Kidney (tissue), 14 donors: Measurements from ENCODE around the gene TCP11L2. TPM values are rescaled to one million over a fixed set of nuclear protein-coding genes. Genes with fewer than 3 reads are reported as not detected.

Experiments
- DNase-seq, 5 donors: peaks; one replicate each; pipeline ENCODE4 v3.0.0-alpha.2; 2013 to 2020
- FAIRE-seq: peaks from 2 replicates; lab custom pipeline; 2012; peaks lifted over from hg19 to GRCh38; lab: Jason Lieb, UNC
- H3K27ac ChIP-seq, 2 donors: one replicate each; pipeline ENCODE4 v1.7.0; 2013; ENCODE audit warnings: low read depth in 2 of 2, low read length in 2 of 2, inconsistent platforms in 1 of 2
- H3K27me3 ChIP-seq: one replicate; pipeline ENCODE4 v1.7.1; 2013; ENCODE audit warnings: low read length, inconsistent platforms; ENCODE audit not compliant: control insufficient read depth, insufficient read depth
- H3K36me3 ChIP-seq, 3 donors: one replicate each; pipeline versions ENCODE4 v1.7.0 to v1.7.1; 2013; ENCODE audit warnings: low read length in 3 of 3, control low read depth in 1 of 3, inconsistent platforms in 1 of 3; ENCODE audit not compliant: insufficient read depth in 3 of 3, control insufficient read depth in 2 of 3
- H3K4me1 ChIP-seq, 3 donors: one replicate each; pipeline versions ENCODE4 v1.7.0 to v1.7.1; 2013; ENCODE audit warnings: low read length in 3 of 3, inconsistent platforms in 1 of 3, low read depth in 1 of 3; ENCODE audit not compliant: control insufficient read depth in 2 of 3, insufficient read depth in 2 of 3
- H3K4me3 ChIP-seq, 3 donors: one replicate each; pipeline versions ENCODE4 v1.7.0 to v1.8.1; 2013; ENCODE audit warnings: low read length in 3 of 3, control low read depth in 1 of 3, inconsistent platforms in 1 of 3
- H3K9ac ChIP-seq, 3 donors: one replicate each; pipeline versions ENCODE4 v1.7.0 to v1.7.1; 2013; ENCODE audit warnings: low read length in 3 of 3, control low read depth in 1 of 3, inconsistent platforms in 1 of 3
- H3K9me3 ChIP-seq, 3 donors: one replicate each; pipeline versions ENCODE4 v1.7.0 to v1.7.1; 2013; ENCODE audit warnings: low read length in 3 of 3, control low read depth in 1 of 3, inconsistent platforms in 1 of 3; ENCODE audit not compliant: control insufficient read depth in 2 of 3, insufficient read depth in 1 of 3
- intact Hi-C: fragments of 100-400 bp; cut with DNase I; formaldehyde crosslinking; loops from one replicate; pipeline ENCODE4 v1.11.1; 2022
- polyA plus RNA-seq: library from polyadenylated mRNA; stranded (reverse); fragments of 350-450 nt; fragmentation: Illumina TruSeq; extraction: RNeasy Lipid Tissue Mini Kit (QIAGEN cat#74804); gene quantifications from one replicate; pipeline ENCODE4 v1.2.3, GENCODE V29; 2014; ENCODE audit warnings: low read depth, low replicate concordance; ENCODE audit not compliant: insufficient read depth
- total RNA-seq: library from RNA; stranded (reverse); fragmentation: NEBNext Ultra II Directional; extraction: Animal tissue kit (Norgen Biotek cat#: 25700); gene quantifications from one replicate; pipeline ENCODE4 v1.2.1, GENCODE V29; 2021
- TF ChIP-seq, protein P1 (sequence below): IDR thresholded peaks from 3 replicates; pipeline ENCODE4 v1.5.1; 2012; ENCODE audit warnings: mild to moderate bottlenecking, moderate library complexity, borderline replicate concordance; ENCODE audit not compliant: insufficient read depth; ENCODE audit errors: extremely low read depth
- donor health status: control.
- donor health status: control.
- donor health status: control.
- donor health status: control.
- donor health status: control.
- donor health status: DM: yes; HTN: yes; CAD: no.
- donor health status: Normal renal cell carcinoma (clear cell type).

TCP11L2 gene
- total and polyA plus RNA-seq, 2 donors from 2014 or later, result 2.3 to 34.5 TPM

DNA sequence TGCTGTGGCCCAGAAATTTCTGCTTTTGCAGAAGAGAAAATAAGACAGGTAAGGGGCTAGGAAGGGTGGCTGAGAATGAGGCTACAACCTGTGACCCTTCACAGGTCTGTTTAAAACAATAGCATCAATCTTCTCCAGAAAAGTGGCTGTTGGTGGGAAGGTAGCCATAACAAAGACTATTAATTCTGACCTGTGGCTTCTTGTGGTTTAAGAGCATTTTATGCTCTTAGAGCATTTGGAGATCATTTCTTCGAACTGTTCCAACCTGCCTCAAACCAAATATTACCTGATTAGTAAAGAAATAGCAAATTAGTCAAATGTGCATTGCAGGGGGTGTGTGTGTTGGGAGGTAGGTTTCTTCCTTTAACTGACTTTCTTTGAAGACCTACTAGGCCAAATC is 15.2 kb upstream of the TCP11L2 start:
- no peaks in the 10 kb centered on the region for H3K4me1 ChIP-seq
- FAIRE-seq, result no peak
- no peaks in the 10 kb centered on the region for H3K9me3 ChIP-seq
- intact Hi-C loops, result loop anchor here (10.0 kb wide), 1 partner anchor 53 kb away; no protein-coding TSS in a partner anchor
- H3K9ac ChIP-seq, result no peak overlapping the region
- no peaks in the 10 kb centered on the region for H3K36me3 ChIP-seq
- no peak overlapping the region for H3K4me3 ChIP-seq
- TF ChIP-seq, protein P1, sequence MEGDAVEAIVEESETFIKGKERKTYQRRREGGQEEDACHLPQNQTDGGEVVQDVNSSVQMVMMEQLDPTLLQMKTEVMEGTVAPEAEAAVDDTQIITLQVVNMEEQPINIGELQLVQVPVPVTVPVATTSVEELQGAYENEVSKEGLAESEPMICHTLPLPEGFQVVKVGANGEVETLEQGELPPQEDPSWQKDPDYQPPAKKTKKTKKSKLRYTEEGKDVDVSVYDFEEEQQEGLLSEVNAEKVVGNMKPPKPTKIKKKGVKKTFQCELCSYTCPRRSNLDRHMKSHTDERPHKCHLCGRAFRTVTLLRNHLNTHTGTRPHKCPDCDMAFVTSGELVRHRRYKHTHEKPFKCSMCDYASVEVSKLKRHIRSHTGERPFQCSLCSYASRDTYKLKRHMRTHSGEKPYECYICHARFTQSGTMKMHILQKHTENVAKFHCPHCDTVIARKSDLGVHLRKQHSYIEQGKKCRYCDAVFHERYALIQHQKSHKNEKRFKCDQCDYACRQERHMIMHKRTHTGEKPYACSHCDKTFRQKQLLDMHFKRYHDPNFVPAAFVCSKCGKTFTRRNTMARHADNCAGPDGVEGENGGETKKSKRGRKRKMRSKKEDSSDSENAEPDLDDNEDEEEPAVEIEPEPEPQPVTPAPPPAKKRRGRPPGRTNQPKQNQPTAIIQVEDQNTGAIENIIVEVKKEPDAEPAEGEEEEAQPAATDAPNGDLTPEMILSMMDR, result no peak
- H3K27ac ChIP-seq, result no peak overlapping the region
- H3K27me3 ChIP-seq, result no peaks in the 10 kb centered on the region
- DNase-seq, result no peak

DNA sequence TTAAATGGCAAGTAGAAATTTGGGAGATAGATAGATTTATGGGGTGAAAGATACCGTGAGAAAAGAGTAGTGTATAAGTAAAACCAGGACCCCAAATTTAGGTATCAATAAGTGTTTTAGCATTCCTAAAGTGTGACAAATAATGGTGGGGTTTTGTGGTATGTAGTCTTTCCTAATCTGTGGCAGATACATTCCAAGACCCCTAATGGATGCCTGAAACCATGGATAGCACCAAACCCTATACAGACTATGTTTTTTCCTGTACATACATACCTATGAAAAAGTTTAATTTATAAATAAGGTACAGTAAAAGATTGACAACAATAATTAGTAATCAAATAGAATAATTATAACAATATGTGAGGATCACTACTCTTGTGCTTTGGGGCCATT is 14.4 kb upstream of the TCP11L2 start:
- Histone ChIP-seq H3K9ac (no peak overlapping the region), H3K4me3 (no peak overlapping the region), H3K4me1 (no peaks in the 10 kb centered on the region), H3K36me3 (no peaks in the 10 kb centered on the region), H3K27me3 (no peaks in the 10 kb centered on the region), H3K27ac (no peak overlapping the region), H3K9me3 (no peaks in the 10 kb centered on the region)
- TF ChIP-seq, protein P1, result no peak
- intact Hi-C loops, result loop anchor here (10.0 kb wide), 1 partner anchor 53 kb away; no protein-coding TSS in a partner anchor
- FAIRE-seq, result no peak
- no peak for DNase-seq

DNA sequence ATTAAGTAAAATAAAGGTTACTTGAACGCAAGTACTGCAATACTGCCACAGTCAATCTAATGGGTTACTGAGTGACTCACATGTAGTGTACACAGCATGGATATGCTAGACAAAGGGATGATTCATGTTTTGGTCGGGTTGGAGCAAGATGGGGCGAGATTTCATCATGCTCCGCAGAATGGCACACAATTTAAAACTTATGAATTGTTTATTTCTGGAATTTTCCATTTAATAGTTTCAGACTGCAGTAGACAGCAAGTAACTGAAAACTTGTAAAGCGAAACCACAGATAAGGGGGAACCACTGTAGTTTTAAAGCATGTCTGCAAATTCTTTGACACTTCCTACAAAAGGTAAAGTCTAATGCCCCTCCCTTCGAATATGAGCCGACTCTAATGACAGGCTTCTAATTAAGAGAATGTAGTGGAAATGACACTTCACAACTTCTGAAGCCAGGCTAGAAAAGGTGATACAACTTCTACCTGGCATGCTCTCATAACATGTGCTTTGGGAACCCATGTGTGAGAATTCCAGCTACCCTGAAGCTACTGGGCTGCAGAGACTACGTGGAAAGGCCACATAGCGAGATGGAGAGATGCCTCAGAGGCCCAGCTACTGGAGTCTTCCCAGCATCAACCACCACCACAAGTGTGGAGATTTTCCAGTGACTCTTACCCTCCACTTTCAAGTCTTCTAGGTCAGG is 13.9 kb upstream of the TCP11L2 start:
- intact Hi-C loops, result loop anchor here (10.0 kb wide), 1 partner anchor 54 kb away; no protein-coding TSS in a partner anchor
- no peak overlapping the region for H3K27ac ChIP-seq
- no peak for FAIRE-seq

More for the DNA sequence above, 13.9 kb upstream of the TCP11L2 start:
- Histone ChIP-seq H3K9ac (no peak overlapping the region), H3K4me1 (no peaks in the 10 kb centered on the region), H3K9me3 (no peaks in the 10 kb centered on the region), H3K27me3 (no peaks in the 10 kb centered on the region), H3K4me3 (no peak overlapping the region), H3K36me3 (no peaks in the 10 kb centered on the region)
- no peak for DNase-seq
- TF ChIP-seq, protein P1, result no peak
